ENCODE data around the gene NUMB. TPM values are rescaled to one million over a fixed set of nuclear protein-coding genes. Genes with fewer than 3 reads are reported as not detected.

Gene NUMB
- total RNA-seq, 2 experiments from 2014 or later, result 18.6 to 87.8 TPM

DNA sequence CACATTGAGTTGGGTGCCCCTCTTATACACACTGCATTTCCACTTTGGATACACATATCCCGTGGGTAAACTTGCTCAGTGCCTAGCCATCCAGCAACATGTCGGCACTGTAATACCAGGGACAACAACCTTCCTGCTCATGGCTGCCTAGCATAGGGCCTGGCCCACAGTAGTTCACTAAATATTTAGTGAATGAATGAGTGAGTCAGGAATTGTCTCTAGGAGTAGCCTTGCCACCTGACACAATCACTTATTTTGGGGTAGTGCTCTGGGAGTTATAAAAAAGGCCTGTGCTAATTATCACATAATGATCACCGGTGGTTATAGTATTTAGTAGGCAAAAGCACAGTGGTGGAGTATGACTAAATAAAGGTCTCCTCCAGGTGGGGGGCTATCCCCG, 8.5 kb upstream of the NUMB start:
- Histone ChIP-seq H3K27ac (ENCODE audit: low read depth, low read length, poor library complexity, severe bottlenecking) (no peak overlapping the region), H3K9me3 (ENCODE audit: low read length) (no peaks in the 10 kb centered on the region), H3K79me2 (ENCODE audit: insufficient read depth, low read depth, low read length) (no peaks in the 10 kb centered on the region), H3K4me1 (ENCODE audit: insufficient read depth, low read length, poor library complexity, severe bottlenecking) (peaks cover 36% of the 10 kb centered on the region), H3K4me3 (ENCODE audit: low read depth, low read length, poor library complexity, severe bottlenecking) (no peak overlapping the region), H3K4me2 (ENCODE audit: low read length) (no peak overlapping the region), H4K20me1 (ENCODE audit: insufficient read depth, low read length) (no peaks in the 10 kb centered on the region), H2AFZ (ENCODE audit: low read length) (no peak overlapping the region), H3K9me2 (ENCODE audit: insufficient read depth, low read length) (no peaks in the 10 kb centered on the region), H3K36me3 (ENCODE audit: insufficient read depth, low read length) (no peaks in the 10 kb centered on the region)
- no peak for DNase-seq (ENCODE audit: low spot score)
- no peak for TF ChIP-seq EZH2phosphoT487 (IDR thresholded peaks at IDR 0.05; ENCODE audit: borderline replicate concordance, low read depth, low read length)
- TF ChIP-seq, protein P1, sequence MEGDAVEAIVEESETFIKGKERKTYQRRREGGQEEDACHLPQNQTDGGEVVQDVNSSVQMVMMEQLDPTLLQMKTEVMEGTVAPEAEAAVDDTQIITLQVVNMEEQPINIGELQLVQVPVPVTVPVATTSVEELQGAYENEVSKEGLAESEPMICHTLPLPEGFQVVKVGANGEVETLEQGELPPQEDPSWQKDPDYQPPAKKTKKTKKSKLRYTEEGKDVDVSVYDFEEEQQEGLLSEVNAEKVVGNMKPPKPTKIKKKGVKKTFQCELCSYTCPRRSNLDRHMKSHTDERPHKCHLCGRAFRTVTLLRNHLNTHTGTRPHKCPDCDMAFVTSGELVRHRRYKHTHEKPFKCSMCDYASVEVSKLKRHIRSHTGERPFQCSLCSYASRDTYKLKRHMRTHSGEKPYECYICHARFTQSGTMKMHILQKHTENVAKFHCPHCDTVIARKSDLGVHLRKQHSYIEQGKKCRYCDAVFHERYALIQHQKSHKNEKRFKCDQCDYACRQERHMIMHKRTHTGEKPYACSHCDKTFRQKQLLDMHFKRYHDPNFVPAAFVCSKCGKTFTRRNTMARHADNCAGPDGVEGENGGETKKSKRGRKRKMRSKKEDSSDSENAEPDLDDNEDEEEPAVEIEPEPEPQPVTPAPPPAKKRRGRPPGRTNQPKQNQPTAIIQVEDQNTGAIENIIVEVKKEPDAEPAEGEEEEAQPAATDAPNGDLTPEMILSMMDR (conservative IDR thresholded peaks at IDR 0.05; ENCODE audit: low read length), result no peak
- CTCF ChIA-PET (ENCODE audit: unreplicated experiment), result no interaction called here
- POLR2A ChIA-PET, result interaction anchor here (0.7 to 1.3 kb wide), 4 partner anchors 8 to 311 kb away, joined by 3 to 15 read pairs (median 6); partner anchors contain the start of gene NUMB
- intact Hi-C loops (cut with micrococcal nuclease; ENCODE audit: unreplicated experiment), result no loop called here
- no TSS peak for BruUV-seq (replicated peaks)

DNA sequence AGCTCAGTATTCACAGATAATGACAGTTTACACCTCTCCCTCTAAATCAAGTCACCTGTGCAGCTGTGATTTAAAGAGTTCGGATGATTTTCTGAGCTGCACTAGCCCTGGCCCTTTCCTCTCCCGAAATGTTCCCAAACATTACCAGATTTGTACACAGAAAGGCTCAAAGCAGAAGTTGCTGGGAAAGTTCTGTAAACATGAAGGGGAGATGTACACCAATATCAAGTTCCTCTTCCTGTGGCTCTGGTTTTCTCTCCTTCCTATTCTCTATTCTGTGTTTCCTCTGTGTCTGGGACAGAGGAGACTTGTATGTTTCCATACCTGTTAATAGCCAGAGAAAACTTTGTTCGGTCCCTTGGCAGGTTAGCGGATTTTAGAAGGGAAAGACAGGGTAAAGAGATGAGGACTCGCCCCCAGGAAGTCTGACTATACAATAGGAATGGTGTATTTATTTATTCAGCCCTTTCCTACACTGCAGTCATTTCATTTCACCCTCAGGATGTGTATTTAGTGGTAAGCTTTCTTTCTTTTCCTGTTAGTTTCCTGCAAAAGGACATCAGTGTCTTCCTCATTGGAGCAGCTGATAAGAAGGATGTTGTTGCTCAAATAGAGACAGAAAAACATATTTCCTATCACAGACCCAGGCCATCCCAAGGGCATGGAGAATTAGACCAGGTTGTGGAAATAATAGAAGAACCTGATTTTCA, 7.6 kb upstream of the NUMB start:
- no peak for DNase-seq (ENCODE audit: low spot score)
- Histone ChIP-seq H3K4me3 (ENCODE audit: low read depth, low read length, poor library complexity, severe bottlenecking) (peak overlapping the region; percentile 36), H3K9me2 (ENCODE audit: insufficient read depth, low read length) (no peaks in the 10 kb centered on the region), H3K9me3 (ENCODE audit: low read length) (no peaks in the 10 kb centered on the region), H4K20me1 (ENCODE audit: insufficient read depth, low read length) (no peaks in the 10 kb centered on the region), H3K36me3 (ENCODE audit: insufficient read depth, low read length) (no peaks in the 10 kb centered on the region), H3K4me2 (ENCODE audit: low read length) (peak overlapping the region; percentile 65), H3K4me1 (ENCODE audit: insufficient read depth, low read length, poor library complexity, severe bottlenecking) (peaks cover 45% of the 10 kb centered on the region), H3K79me2 (ENCODE audit: insufficient read depth, low read depth, low read length) (no peaks in the 10 kb centered on the region), H2AFZ (ENCODE audit: low read length) (peak overlapping the region; percentile 98), H3K27ac (ENCODE audit: low read depth, low read length, poor library complexity, severe bottlenecking) (no peak overlapping the region)
- intact Hi-C loops (cut with micrococcal nuclease; ENCODE audit: unreplicated experiment), result no loop called here
- CTCF ChIA-PET (ENCODE audit: unreplicated experiment), result interaction anchor here (0.6 to 1.0 kb wide), 2 partner anchors 42 to 171 kb away, joined by 3 to 4 read pairs; no protein-coding TSS in a partner anchor
- no TSS peak for BruUV-seq (replicated peaks)
- no peak for TF ChIP-seq EZH2phosphoT487 (IDR thresholded peaks at IDR 0.05; ENCODE audit: borderline replicate concordance, low read depth, low read length)
- TF ChIP-seq, protein P1 (conservative IDR thresholded peaks at IDR 0.05; ENCODE audit: low read length), result no peak
- POLR2A ChIA-PET, result interaction anchor here (0.6 to 1.3 kb wide), 8 partner anchors 9 to 399 kb away, joined by 3 to 5 read pairs (median 4); no protein-coding TSS in a partner anchor

DNA sequence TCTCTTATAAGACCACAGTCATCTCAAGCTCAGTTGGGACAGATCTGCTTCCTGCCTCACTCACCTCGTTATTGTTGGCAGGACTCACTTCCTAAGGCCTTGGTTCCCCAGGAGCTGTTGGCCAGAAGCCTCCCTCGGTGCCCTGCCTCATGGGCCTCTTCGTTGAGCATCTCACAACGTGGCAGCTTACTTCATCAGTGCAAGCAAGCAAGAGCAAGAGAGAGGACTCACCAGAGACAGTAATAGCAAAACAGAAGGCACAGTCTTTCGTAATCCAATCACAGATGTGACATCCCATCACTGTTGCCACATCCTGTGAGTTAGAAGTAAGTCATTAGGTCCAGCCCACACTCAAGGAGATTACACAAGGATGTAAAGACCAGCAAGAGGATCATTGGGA, 5.1 kb upstream of the NUMB start:
- no peak overlapping the region for H3K4me2 ChIP-seq (ENCODE audit: low read length)
- H3K27ac ChIP-seq (ENCODE audit: low read depth, low read length, poor library complexity, severe bottlenecking), result no peak overlapping the region
- H3K36me3 ChIP-seq (ENCODE audit: insufficient read depth, low read length), result no peaks in the 10 kb centered on the region
- H2AFZ ChIP-seq (ENCODE audit: low read length), result peak overlapping the region; percentile 40
- DNase-seq (ENCODE audit: low spot score), result no peak
- ChIA-PET POLR2A (interaction anchor here (0.7 to 1.9 kb wide), 7 partner anchors 8 to 572 kb away, joined by 3 to 8 read pairs (median 4); no protein-coding TSS in a partner anchor), CTCF (ENCODE audit: unreplicated experiment) (interaction anchor here (1.5 kb wide), 1 partner anchor 167 kb away, joined by 3 read pairs; no protein-coding TSS in a partner anchor)
- H3K9me3 ChIP-seq (ENCODE audit: low read length), result no peaks in the 10 kb centered on the region
- no peaks in the 10 kb centered on the region for H3K79me2 ChIP-seq (ENCODE audit: insufficient read depth, low read depth, low read length)
- no peak overlapping the region for H3K4me3 ChIP-seq (ENCODE audit: low read depth, low read length, poor library complexity, severe bottlenecking)
- no peak for TF ChIP-seq EZH2phosphoT487 (IDR thresholded peaks at IDR 0.05; ENCODE audit: borderline replicate concordance, low read depth, low read length)
- TF ChIP-seq, protein P1 (conservative IDR thresholded peaks at IDR 0.05; ENCODE audit: low read length), result no peak
- H4K20me1 ChIP-seq (ENCODE audit: insufficient read depth, low read length), result no peaks in the 10 kb centered on the region
- intact Hi-C loops (cut with micrococcal nuclease; ENCODE audit: unreplicated experiment), result no loop called here
- H3K4me1 ChIP-seq (ENCODE audit: insufficient read depth, low read length, poor library complexity, severe bottlenecking), result peaks cover 67% of the 10 kb centered on the region
- H3K9me2 ChIP-seq (ENCODE audit: insufficient read depth, low read length), result no peaks in the 10 kb centered on the region
- no TSS peak for BruUV-seq (replicated peaks)
